ENCODE measurements around the gene TP53BP1.
"Not testable (repeated sequence)": the region's sequence is repeated elsewhere in the genome, so short reads cannot be mapped to it uniquely, and the experiment has no call there.

Gene TP53BP1

DNA sequence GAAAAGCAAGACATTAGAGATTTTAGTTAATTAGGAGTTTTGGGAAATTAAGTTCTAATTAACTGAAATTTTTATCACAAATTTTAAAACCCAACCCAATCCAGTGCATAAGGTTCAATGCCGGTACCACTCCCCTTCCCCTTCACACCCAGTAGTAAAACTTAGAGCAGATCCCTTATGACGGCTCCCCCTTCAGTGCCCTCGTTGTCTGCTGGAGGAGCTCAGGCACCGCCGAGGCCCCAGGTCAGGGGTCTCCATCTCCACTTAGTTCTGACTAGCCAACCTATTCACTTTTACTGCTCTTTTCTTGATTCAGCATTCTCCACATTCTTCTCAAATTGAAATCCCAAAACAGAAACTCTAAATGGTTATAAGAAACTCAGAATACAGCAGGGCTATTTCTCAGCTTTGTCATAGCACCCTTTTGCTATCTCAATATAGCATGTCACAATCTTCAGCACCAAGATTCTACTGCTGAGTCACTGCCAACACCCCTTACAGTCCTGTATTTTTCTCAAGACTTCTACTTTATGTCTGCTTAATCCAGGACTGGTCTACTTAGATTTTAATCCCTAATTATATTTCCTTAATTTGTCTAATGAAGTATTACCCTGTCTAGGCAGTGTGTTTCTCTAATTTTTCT, 82.3 kb downstream of the TP53BP1 start:
- FAIRE-seq = no peak

DNA sequence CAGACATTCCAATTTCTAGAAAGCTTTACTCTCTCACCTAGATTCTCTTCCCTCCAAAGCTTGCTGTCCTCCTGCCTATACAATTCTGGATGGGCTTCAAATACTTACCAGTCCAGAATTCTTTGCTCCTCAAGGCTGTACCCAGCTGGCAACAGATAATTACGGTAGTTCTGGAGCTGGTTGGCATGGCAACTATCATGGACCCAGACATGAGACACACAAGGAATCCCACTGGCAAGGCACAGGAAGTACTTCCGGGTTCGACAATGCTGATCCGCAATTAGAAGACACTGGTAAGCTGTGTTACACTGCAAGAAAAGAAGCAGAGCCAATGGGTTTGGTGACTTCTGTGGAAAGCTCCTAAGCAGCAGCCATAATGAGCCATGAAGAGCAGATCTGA, 84.2 kb downstream of the TP53BP1 start:
- no peak for FAIRE-seq

DNA sequence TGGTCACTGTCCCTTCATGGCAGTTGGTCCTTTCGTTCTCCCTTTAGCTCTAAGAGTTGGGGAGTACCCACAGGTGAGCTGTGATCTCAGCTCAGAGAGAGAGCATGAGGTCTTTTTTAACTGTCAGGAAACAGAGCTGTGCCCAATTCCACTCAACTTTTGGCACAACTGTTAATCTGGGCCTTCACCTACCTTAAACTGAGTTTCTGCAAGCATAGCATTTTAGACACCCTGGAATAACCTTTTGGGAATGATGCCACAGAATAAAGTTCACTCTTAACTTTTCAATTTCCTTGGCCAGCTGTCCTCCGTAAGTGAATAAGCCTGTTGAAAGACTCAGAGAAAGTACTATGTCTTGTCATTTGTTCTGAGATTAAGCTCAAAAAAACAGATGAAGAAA, 86.1 kb downstream of the TP53BP1 start:
- FAIRE-seq = no peak

DNA sequence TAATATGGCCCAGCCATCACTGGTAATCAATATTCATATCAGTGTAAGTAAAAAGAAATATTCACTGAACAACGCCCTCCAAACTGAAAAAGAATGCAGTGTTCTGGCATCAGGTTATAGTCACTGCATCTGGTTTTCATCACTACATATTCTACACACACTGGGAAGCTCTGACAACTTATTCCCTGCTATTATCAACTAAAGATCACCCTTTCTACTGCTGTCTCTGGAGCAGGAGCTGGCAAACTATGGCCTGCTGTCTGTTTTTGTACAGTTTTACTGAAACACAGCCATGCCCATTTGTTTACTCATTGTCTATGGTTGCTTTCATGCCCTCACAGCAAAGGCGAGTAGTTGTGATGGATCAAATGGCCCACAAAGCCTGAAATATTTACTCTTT, 86.8 kb downstream of the TP53BP1 start:
- no peak for FAIRE-seq

DNA sequence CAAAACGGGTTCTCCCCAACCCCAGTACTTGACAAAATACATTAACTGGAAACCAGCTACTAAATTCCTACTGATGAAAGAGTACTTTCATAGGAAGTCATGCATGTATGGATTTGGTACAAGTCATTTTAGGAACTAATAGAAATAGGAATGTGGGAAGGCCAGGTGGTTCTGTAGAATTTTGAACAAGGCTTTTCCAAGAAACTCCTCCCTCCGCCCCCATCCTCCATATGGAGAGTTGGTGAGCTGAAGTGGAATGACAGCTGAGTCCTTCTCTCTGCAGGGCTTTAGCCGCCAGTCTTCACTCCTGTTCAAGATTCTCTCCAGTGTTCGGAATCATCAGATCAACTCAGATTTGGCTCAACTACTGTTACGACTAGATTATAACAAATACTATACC, 88.8 kb downstream of the TP53BP1 start:
- FAIRE-seq = no peak

DNA sequence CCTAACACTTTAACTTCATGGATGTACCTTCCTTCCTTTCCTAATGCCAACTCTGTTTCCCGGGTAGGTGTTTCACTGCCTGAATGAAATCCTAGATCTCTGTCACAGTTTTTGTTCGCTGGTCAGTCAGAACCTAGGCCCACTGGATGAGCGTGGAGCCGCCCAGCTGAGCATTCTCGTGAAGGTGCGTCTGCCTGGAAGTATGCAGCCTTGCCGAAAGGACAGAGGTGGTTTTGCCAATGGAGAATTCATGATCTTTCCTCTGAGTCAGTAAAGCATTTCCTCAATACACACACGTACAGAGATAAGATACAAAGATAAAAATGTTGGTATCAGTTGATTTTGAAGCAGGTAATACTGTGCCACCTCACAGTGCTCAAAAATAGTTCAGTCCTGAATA, 89.3 kb downstream of the TP53BP1 start:
- no peak for FAIRE-seq

DNA sequence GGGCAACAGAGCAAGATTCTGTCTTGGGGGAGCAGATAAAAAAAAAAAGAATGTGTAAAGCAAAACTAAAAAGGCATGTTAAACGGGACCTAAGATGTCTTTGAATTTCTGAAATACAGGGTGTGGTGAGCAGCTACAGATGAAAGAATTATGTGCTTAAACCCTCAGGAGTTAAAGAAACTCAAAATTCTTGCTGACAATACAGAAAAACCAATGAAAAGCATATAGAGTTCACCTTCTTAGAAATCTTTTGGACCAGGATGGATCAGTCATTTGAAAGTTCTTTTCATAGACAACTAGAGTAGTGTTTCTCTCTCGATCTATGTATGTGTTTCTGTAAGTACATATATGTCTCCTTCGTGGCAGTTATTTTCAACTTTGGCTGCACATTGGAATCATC, 90.7 kb downstream of the TP53BP1 start:
- no peak for FAIRE-seq

DNA sequence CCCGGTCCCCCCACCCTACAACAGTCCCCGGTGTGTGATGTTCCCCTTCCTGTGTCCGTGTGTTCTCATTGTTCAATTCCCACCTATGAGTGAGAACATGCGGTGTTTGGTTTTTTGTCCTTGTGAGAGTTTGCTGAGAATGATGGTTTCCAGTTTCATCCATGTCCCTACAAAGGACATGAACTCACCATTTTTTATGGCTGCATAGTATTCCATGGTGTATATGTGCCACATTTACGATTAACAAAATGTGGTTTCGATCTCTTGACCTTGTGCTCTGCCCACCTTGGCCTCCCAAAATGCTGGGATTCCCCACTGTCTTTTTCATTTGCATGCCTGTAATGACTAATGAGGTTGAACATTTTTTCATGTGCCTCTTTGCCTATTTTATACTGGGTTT, 99.4 kb downstream of the TP53BP1 start:
- not testable (repeated sequence) for FAIRE-seq

DNA sequence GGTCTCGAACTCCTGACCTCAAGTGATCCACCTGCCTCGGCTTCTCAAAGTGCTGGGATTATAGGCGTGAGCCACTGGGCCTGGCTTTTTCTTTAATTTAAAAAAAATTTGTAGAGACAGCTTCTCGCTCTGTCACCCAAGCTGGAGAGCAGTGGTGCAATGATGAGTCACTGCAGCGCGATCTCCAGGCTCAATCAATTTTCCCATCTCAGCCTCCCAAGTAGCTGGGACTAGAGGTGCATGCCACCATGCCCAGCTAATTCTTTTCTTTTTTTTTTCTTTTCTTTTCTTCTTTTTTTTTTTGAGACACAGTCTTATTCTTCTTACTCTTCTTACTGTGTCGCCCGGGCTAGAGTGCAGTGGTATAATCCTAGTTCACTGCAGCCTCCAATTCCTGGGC, 102.2 kb downstream of the TP53BP1 start:
- no peak for FAIRE-seq

DNA sequence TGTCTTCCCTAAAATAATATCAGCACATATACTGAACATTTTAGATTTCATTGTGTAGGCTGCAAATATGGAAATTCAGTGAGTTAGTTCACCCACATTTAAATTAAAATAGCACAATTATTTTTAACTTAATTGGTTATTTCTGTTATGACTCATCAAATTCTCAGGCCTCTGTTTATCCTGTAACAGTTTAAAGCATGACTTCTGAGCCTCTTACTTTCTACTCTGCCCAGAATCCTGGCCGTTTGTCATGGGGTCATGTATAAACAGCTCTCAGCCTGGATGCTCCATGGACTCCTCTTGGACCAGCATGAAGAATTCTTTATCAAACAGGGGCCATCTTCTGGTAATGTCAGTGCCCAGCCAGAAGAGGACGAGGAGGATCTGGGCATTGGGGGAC, 109.9 kb downstream of the TP53BP1 start:
- no peak for FAIRE-seq

DNA sequence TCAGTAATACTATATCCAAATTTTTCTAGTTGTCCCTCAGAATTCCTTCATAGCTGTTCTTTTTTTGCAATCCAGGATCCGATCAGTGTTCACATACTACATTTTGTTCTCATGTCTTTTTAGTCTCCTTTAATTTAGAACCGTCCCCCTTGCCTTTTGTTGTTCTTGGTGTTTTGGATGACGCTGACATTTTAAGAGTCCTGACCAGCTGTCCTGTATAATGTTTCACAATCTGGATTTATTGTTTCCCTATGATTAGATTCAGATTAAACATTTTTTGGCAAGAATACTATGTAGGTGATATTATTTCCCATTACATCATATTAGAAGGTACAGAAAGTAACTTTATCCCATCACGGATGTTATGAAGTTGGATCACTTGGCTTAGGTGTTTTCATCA, 110.6 kb downstream of the TP53BP1 start:
- no peak for FAIRE-seq

DNA sequence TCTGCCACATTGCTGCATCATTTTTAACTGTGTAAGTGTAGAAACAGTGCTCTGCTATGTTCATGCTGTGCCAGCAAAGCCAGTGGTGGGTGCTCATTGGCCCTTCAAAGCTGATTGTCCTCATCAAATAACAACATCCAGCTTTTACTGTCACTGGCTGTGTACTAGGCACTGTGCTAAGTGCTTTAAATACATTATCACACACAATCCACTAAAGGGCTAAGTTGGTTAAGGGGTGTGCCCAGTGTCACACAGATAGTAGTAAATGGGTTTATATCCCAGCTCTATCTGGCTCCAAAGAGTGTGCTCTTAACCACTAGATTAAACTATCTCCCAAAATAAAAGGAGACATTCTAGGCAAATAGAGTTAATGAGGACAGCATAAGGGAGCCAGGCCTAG, 114.4 kb downstream of the TP53BP1 start:
- no peak for FAIRE-seq

DNA sequence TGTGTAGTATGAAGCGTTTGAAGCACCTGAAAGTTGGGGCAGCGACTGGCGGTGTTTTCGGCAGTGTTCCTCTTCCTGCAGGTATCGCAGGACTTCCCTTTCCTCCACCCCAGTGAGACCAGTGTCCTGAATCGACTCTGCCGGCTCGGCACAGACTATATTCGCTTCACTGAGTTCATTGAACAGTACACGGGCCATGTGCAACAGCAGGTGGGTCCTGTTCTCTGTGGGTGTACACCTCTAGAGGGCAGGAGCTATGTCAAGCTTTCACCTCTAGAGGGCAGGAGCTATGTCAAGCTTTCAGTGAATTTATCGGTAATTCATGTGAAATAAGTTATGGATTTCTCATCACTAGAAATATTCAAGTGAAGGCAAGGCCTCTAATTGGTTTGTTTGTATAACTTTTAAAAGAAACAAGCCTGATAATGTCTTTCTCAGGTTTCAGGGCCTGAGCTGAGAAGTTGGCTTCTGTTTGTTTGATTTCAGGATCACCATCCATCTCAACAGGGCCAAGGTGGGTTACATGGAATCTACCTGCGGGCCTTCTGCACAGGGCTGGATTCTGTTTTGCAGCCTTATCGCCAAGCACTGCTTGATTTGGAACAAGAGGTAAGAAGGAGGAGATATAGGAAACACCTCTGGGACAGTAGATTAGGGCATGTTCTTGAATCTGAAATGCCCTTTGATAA, 116.8 kb downstream of the TP53BP1 start:
- no peak for FAIRE-seq

DNA sequence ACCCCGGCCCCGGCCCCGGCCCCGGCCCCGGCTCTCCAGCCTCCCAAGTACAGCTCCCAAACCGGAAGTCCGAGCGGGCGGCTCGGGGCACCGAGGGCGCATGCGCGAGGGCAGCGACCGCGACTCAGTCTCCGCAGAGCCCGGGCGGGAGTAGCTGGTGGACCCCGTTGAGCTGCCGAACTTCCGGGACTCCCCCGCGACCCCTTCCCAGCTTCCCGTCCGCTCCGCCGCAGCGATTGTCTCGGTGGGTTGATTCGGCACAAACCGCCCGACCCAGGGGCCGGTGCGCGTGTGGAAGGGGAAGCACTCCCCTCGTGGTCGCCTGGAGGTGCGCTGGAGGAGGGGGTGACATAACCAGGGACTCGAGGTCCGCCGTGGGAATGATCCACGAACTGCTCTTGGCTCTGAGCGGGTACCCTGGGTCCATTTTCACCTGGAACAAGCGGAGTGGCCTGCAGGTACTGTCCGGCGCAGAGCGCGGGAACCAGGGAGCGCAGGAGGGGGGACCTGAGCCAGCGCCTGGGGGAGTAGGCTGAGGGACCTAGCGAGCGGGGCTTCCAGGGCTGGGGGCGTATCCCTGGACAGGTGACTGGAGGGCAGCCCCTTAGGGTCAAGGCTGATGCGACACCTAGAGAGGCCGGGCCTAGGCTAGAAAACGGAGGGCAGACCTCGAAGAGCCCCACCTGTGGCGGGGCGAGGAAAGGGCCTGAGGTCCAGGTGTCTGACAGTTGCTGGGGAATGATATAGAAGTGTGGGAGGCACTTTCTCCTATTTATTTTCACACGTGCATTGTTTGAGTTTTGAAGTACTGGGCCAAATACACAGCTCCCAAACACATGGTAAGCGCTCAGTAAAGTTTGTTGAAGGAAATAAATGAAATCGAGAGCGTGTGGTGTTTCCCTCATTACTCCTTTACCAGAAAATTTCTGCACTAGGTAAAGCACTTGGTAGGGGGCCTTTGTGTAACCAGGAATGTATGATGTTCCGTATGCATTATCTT, 121.7 kb downstream of the TP53BP1 start, which contains the start of the genes TUBGCP4 and ZSCAN29:
TSS of gene TUBGCP4 (plus strand) at position 127 of the 1,000 bp plus-strand sequence. CDS start at position 381, 254 bp downstream.
TSS of gene ZSCAN29 (minus strand) at position 69 of the 1,000 bp plus-strand sequence. CDS start 1,130 bp downstream, outside the sequence.
- no peak for FAIRE-seq

DNA sequence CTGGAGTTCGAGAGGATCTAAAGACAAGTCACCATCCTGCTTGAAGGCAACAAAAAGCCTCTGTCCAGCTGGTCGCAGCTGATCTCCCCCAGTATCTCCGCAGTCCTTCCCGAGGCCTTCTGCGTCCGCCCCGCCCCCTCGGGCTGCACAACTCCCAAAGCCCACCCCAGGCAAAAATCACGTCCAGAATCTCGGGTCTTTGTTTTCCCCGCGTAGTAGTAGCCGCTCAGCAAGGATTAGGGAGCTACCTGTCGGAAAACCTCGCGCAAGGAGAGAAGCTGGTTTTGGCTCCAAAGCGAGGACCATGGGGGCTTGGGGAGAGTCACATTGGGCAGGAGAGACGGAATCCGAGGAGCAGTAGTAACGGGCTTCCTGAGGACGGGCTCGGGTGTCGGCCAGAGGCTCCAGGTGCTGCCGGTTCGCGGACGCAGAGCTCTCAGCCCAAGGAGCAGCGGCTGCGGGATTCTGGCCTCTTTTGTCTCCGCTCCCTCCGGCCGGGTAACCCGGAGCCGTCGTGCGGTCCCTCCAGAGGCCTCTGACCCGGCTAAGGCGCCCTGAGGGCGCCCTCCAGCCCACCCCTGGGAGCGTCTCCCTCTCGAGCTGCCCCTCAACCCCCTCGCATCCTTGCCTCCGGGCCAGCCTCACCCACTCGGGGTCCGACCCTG, 122.5 kb downstream of the TP53BP1 start:
- FAIRE-seq = no peak

DNA sequence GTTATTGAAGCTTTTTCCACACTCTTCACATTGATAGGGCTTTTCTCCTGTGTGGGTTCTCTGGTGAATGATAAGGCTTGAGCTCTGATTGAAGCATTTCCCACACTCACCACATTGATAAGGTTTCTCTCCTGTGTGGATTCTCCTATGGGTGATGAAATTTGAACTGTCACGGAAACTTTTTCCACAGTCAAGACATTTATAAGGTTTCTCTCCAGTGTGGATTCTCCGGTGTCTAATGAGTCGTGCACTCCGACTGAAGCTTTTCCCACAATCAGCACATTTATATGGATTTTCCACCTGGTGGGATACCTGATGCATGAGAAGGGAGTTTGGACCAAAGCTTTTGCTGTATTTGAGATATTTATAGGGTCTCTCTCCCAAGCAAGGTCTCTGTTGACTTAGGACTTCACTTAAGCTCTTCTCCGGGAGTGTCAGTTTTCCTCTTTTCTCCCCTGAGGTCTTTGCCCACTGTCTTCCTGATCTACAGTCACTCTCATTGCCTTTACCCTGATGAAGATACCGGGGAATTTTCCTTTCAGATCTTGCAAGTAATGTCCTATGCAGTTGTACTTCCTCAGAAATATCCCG, 131.5 kb downstream of the TP53BP1 start:
- no peak for FAIRE-seq

DNA sequence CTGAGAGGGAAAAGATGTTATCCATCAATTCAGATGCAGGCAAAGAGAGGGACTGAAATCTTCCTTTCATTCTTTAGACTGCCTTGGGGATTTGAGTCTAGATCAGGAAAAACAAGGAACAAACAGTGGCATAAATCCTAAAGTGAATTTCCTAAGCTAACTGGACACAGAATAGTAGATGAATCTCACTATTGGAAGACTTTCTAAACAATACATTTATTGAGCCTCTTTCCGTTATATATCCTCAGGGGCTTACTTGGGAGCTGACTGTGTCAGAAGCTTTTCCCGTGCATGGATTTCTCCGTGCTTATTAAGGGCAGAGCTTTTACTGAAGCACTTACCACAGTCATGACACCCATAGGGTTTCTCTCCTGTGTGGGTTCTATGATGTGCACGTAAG, 132.1 kb downstream of the TP53BP1 start:
- FAIRE-seq = no peak
